ENCODE results near the gene CAD.
"Not testable (repeated sequence)": the region's sequence is repeated elsewhere in the genome, so short reads cannot be mapped to it uniquely, and the experiment has no call there.

DNA sequence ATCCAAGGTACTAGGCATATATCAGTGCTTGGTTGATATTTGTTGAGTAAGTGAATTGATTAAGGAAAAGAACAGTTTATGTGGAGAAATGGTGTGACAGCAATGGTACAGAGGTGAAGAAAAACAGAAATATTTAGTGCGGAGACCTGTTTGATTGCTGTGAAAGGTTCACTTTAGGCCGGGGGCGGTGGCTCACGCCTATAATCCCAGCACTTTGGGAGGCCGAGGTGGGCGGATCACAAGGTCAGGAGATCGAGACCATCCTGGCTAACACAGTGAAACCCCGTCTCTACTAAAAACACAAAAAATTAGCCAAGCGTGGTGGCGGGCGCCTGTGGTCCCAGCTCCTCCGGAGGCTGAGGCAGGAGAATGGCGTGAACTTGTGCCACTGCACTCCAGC lies 51.1 kb downstream of the CAD start:
- not testable (repeated sequence) for TF ChIP-seq POLR2AphosphoS5, POLR2A (IDR thresholded peaks at IDR 0.05)
- TF ChIP-seq, protein P1, sequence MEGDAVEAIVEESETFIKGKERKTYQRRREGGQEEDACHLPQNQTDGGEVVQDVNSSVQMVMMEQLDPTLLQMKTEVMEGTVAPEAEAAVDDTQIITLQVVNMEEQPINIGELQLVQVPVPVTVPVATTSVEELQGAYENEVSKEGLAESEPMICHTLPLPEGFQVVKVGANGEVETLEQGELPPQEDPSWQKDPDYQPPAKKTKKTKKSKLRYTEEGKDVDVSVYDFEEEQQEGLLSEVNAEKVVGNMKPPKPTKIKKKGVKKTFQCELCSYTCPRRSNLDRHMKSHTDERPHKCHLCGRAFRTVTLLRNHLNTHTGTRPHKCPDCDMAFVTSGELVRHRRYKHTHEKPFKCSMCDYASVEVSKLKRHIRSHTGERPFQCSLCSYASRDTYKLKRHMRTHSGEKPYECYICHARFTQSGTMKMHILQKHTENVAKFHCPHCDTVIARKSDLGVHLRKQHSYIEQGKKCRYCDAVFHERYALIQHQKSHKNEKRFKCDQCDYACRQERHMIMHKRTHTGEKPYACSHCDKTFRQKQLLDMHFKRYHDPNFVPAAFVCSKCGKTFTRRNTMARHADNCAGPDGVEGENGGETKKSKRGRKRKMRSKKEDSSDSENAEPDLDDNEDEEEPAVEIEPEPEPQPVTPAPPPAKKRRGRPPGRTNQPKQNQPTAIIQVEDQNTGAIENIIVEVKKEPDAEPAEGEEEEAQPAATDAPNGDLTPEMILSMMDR (IDR thresholded peaks at IDR 0.05 in 8 of 11, conservative IDR thresholded peaks at IDR 0.05 in 3 of 11) = not testable (repeated sequence)

Data from spleen (tissue), 7 donors.